Chondrocyte (in vitro differentiated cells): Measurements from ENCODE around the gene PANK4. TPM values are rescaled to one million over a fixed set of nuclear protein-coding genes. Genes with fewer than 3 reads are reported as not detected.

Experiments used
- DNase-seq: peaks from one replicate; pipeline ENCODE4 v3.0.0; 2021; ENCODE audit warnings: mixed read lengths, low spot score
- H3K27ac Mint-ChIP-seq: one replicate; pipeline ENCODE4 v1.8.0; 2021; ENCODE audit warnings: mild to moderate bottlenecking, moderate library complexity, mixed read lengths; ENCODE audit not compliant: unreplicated experiment
- H3K27me3 Mint-ChIP-seq: 2 replicates; pipeline ENCODE4 v1.8.0; 2021; ENCODE audit warnings: low read depth, mixed read lengths
- H3K36me3 Mint-ChIP-seq: 2 replicates; pipeline ENCODE4 v1.8.0; 2021; ENCODE audit warnings: low read depth, mixed read lengths
- H3K4me1 Mint-ChIP-seq: 2 replicates; pipeline ENCODE4 v1.8.0; 2021; ENCODE audit warnings: low read depth, mild to moderate bottlenecking, mixed read lengths
- H3K4me3 Mint-ChIP-seq: one replicate; pipeline ENCODE4 v1.8.0; 2021; ENCODE audit warnings: mild to moderate bottlenecking, moderate library complexity, mixed read lengths; ENCODE audit not compliant: unreplicated experiment
- H3K9me3 Mint-ChIP-seq: 2 replicates; pipeline ENCODE4 v1.8.0; 2021; ENCODE audit warnings: low read depth, mixed read lengths
- CTCF ChIP-seq: fragments of 200-600 bp; sonication (generic); IDR thresholded peaks from 2 replicates; pipeline ENCODE4 v1.5.0; 2021; ENCODE audit warnings: antibody characterized with exemption, mild to moderate bottlenecking, moderate library complexity
- total RNA-seq: library from RNA; stranded (reverse); gene quantifications from 3 replicates; pipeline ENCODE4 v1.2.1, GENCODE V29; 2021

PANK4 gene
- total RNA-seq, 1 donor from 2014 or later, result 19.6 TPM

GRCh38 chr1:2506901-2507565, 19.4 kb downstream of the PANK4 start:
- Mint-ChIP-seq H3K36me3 (peaks cover 9% of the 10 kb centered on the region), H3K4me3 (no peak overlapping the region), H3K27me3 (no peaks in the 10 kb centered on the region), H3K27ac (no peak overlapping the region), H3K4me1 (no peaks in the 10 kb centered on the region), H3K9me3 (no peaks in the 10 kb centered on the region)
- no peak for DNase-seq
- TF ChIP-seq CTCF, result no peak

DNA sequence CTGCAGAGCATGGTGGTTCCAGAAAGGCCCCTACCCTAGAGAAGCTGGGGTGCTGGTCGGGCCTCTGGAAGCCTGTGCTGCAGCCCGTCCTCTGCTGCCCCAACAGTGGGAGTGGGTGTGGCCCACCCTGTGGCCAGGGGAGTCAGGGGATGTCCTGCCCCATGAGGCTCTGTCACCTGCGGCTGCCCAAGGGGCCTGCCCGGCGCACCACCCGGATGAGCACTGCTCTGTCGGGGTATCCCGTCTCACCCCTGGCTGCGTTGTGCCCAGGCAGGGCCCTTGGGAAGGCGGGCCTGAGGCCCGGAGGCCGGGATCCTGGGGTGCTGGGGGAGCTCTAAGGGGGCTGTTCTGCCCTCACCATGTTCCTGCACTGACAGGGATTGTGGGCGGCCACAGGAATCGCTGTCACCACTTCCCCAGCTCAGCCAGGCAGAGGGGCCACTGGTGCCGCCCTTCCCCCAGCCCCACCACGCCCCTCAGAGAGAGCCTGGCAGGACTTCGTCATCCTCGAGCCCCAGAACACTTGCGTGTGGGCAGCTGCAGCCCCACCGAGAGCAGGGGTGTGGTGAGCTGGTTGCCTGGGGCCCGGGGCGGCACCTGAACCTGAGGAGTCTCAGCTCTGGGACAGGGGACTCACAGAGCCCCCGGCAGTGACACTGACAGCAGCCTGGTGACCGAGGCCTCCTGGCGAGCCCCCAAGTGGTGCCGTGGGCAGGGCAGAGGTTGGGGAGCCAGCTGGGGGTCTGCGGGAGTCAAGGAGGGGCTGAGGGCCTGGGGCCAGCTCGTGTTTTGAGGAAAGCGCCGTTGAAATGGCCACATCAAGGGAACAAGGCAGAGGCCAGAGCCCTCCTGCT, 20.2 kb downstream of the PANK4 start:
- Mint-ChIP-seq H3K4me1 (no peaks in the 10 kb centered on the region), H3K4me3 (no peak overlapping the region), H3K27me3 (no peaks in the 10 kb centered on the region), H3K9me3 (no peaks in the 10 kb centered on the region), H3K36me3 (peaks cover 5% of the 10 kb centered on the region), H3K27ac (no peak overlapping the region)
- no peak for DNase-seq
- TF ChIP-seq CTCF, result no peak

GRCh38 chr1:2505461-2505994, 20.9 kb downstream of the PANK4 start:
- no peak overlapping the region for H3K4me3 Mint-ChIP-seq
- no peaks in the 10 kb centered on the region for H3K9me3 Mint-ChIP-seq
- no peak overlapping the region for H3K27ac Mint-ChIP-seq
- peaks cover 4% of the 10 kb centered on the region for H3K36me3 Mint-ChIP-seq
- DNase-seq, result no peak
- H3K4me1 Mint-ChIP-seq, result no peaks in the 10 kb centered on the region
- no peak for TF ChIP-seq CTCF
- no peaks in the 10 kb centered on the region for H3K27me3 Mint-ChIP-seq

- DNase-seq, result no peak
- H3K9me3 Mint-ChIP-seq, result no peaks in the 10 kb centered on the region
- no peak overlapping the region for H3K4me3 Mint-ChIP-seq
- H3K27me3 Mint-ChIP-seq, result no peaks in the 10 kb centered on the region
- peaks cover 2% of the 10 kb centered on the region for H3K36me3 Mint-ChIP-seq
- no peak for TF ChIP-seq CTCF
- no peak overlapping the region for H3K27ac Mint-ChIP-seq
- H3K4me1 Mint-ChIP-seq, result peaks cover 4% of the 10 kb centered on the region
These were observed 21.5 kb downstream of the PANK4 start for GRCh38 chr1:2504949-2505272.

DNA sequence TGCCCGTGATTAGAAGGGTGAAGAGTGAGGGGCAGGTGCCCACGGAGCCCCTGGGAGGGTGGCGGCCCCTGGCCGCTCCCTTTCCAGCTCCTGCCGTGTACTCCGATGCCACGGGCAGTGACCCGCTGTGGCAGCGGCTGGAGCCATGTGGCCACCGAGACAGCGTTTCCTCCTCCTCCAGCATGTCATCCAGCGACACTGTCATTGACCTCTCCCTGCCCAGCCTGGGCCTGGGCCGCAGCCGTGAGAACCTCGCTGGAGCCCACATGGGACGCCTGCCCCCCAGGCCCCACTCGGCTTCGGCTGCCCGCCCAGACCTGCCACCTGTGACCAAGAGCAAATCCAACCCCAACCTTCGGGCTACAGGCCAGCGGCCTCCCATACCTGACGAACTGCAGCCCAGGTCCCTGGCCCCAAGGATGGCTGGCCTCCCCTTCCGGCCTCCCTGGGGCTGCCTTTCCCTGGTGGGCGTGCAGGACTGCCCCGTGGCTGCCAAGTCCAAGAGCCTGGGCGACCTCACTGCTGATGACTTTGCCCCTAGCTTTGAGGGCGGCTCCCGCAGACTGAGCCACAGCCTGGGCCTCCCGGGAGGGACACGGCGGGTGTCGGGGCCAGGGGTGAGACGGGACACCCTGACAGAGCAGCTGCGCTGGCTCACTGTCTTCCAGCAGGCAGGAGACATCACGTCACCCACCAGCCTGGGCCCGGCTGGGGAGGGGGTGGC, 22.0 kb downstream of the PANK4 start:
- no peak overlapping the region for H3K27ac Mint-ChIP-seq
- no peak for TF ChIP-seq CTCF
- H3K27me3 Mint-ChIP-seq, result no peaks in the 10 kb centered on the region
- no peaks in the 10 kb centered on the region for H3K9me3 Mint-ChIP-seq
- H3K4me1 Mint-ChIP-seq, result peaks cover 4% of the 10 kb centered on the region
- DNase-seq, result no peak
- H3K4me3 Mint-ChIP-seq, result no peak overlapping the region
- peaks cover 2% of the 10 kb centered on the region for H3K36me3 Mint-ChIP-seq
